ENCODE results near the gene ATP5F1C. TPM values are rescaled to one million over a fixed set of nuclear protein-coding genes. Genes with fewer than 3 reads are reported as not detected.

The ATP5F1C gene
- total RNA-seq, 2 donors from 2014 or later, result 249 to 323 TPM

Other genes with a start within 250 kb of the ATP5F1C start
- gene ITIH5, start 121.2 kb upstream of the ATP5F1C start, total RNA-seq, result under 1 TPM in 1 of 2 donors, not detected in 1; 0.21 TPM
- not detected for gene ITIH2, start 84.9 kb upstream of the ATP5F1C start, total RNA-seq
- 10 to 100 TPM; 10.8 to 13.2 TPM for gene KIN, start 184 bp upstream of the ATP5F1C start, total RNA-seq
- gene TAF3, start 30.3 kb downstream of the ATP5F1C start, total RNA-seq, result 10 to 100 TPM; 12.0 to 16.8 TPM